ENCODE results near the gene CD2BP2.

GRCh38 chr16:30369091-30369937, 14.2 kb upstream of the CD2BP2 start:
- no peak for TF ChIP-seq CTCF (IDR thresholded peaks at IDR 0.05)
- no peak for TF ChIP-seq EZH2 (IDR thresholded peaks at IDR 0.05; ENCODE audit: borderline replicate concordance, insufficient read depth, low read depth, low read length, poor library complexity, severe bottlenecking)

Measured in B cell (primary cell).